Cardiac muscle cell (in vitro differentiated cells and primary cell): ENCODE data around the gene ERF. TPM values are rescaled to one million over a fixed set of nuclear protein-coding genes. Genes with fewer than 3 reads are reported as not detected.

Experiments
- DNase-seq, 2 donors: peaks; one replicate each; pipeline versions ENCODE4 v3.0.0 to v3.0.0-alpha.2; 2010 to 2017; ENCODE audit warnings: low read depth in 1 of 2, low spot score in 1 of 2
- H3K27ac ChIP-seq: fragments of 200-600 bp; sonication (generic); 2 replicates; pipeline ENCODE4 v1.5.1; 2016
- H3K27me3 ChIP-seq: fragments of 200-600 bp; sonication (generic); 2 replicates; pipeline ENCODE4 v1.6.0; 2016; ENCODE audit warnings: control low read depth
- H3K36me3 ChIP-seq: fragments of 200-600 bp; sonication (generic); 2 replicates; pipeline ENCODE4 v1.5.1; 2016; ENCODE audit warnings: control low read depth
- H3K4me1 ChIP-seq: fragments of 200-600 bp; sonication (generic); 2 replicates; pipeline ENCODE4 v1.8.1; 2017; ENCODE audit warnings: low read depth, mild to moderate bottlenecking, mixed run types
- H3K4me3 ChIP-seq: fragments of 200-600 bp; sonication (generic); 2 replicates; pipeline ENCODE4 v1.5.1; 2016; ENCODE audit warnings: mild to moderate bottlenecking
- H3K9me3 ChIP-seq: fragments of 200-600 bp; sonication (generic); 2 replicates; pipeline ENCODE4 v1.5.1; 2017; ENCODE audit warnings: low read depth, mild to moderate bottlenecking, control low read depth
- CTCF ChIP-seq: IDR thresholded peaks from 2 replicates; pipeline ENCODE4 v1.5.1; 2012; ENCODE audit warnings: low read depth, mild to moderate bottlenecking, low read length
- polyA plus RNA-seq: library from polyadenylated mRNA; unstranded; fragments of >200 nt; fragmentation: Nextera tagmentation; extraction: Ambion mirVana; gene quantifications from 2 replicates; pipeline ENCODE4 v1.2.1, GENCODE V29; 2016
- total RNA-seq: library from RNA; depleted of rRNA; stranded (reverse); fragments of >200 nt; gene quantifications from 2 replicates; pipeline ENCODE4 v1.2.3, GENCODE V29; 2016

The ERF gene
- total and polyA plus RNA-seq, 2 experiments from 2014 or later: 25.1 to 108 TPM

GRCh38 chr19:42280815-42281145 is 25.9 kb upstream of the ERF start:
- no peaks in the 10 kb centered on the region for H3K9me3 ChIP-seq
- H3K36me3 ChIP-seq: no peaks in the 10 kb centered on the region
- H3K4me1 ChIP-seq: peaks cover 52% of the 10 kb centered on the region
- no peaks in the 10 kb centered on the region for H3K27me3 ChIP-seq
- H3K27ac ChIP-seq: peak overlapping the region; percentile 81
- DNase-seq: peak in 1 of 2 donors; percentile 67
- TF ChIP-seq CTCF: no peak
- peak overlapping the region; percentile 91 for H3K4me3 ChIP-seq

GRCh38 chr19:42279902-42280814 is 25.2 kb upstream of the ERF start:
- TF ChIP-seq CTCF: peak; percentile 89
- peaks cover 48% of the 10 kb centered on the region for H3K4me1 ChIP-seq
- H3K27me3 ChIP-seq: no peaks in the 10 kb centered on the region
- peak overlapping the region; percentile 91 for H3K4me3 ChIP-seq
- DNase-seq: peak; percentile 93 to 94
- H3K36me3 ChIP-seq: no peaks in the 10 kb centered on the region
- no peaks in the 10 kb centered on the region for H3K9me3 ChIP-seq
- peak overlapping the region; percentile 81 for H3K27ac ChIP-seq

DNA sequence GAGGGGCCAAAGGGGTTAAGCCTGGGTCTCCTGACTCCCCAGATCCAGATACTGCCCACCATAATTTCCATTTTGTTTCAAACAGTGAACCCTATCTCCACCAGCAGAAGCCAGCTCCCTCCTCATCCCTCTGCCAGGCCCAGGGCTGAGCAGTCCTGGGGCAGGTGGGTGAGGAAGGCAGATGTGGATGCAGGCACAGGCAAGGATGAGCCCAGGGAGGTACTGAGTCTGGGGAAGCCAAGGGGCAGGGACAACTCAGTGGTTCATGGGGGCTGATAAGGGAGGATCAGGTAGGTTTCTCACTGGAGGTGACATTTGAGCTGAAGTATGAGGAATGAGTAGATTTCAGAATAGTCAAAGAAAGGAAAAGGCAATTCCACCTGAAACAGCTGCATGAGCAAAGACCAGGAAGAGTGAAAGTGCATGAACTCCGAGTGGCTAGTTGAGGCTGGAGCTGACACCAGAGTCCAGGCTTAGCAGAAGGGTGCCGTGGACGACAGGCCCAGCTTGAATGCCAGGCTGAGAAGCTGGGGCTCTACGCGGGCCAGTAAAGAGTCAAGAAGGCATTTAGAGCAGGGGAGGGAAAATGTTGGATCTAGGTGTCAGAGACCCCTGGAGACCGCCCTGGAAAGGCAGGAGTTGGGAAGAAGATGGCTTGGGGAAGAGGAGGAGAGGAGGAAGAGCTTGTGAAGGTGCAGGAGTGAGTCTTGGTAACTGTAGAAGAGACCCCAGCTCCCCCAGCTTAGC is 24.4 kb upstream of the ERF start:
- H3K36me3 ChIP-seq: no peaks in the 10 kb centered on the region
- no peak for TF ChIP-seq CTCF
- H3K27me3 ChIP-seq: no peaks in the 10 kb centered on the region
- peak overlapping the region; percentile 81 for H3K27ac ChIP-seq
- DNase-seq: no peak
- H3K9me3 ChIP-seq: no peaks in the 10 kb centered on the region
- H3K4me3 ChIP-seq: peak overlapping the region; percentile 91
- H3K4me1 ChIP-seq: peaks cover 45% of the 10 kb centered on the region

GRCh38 chr19:42278452-42279154 is 23.7 kb upstream of the ERF start:
- peak overlapping the region; percentile 81 for H3K27ac ChIP-seq
- H3K4me3 ChIP-seq: no peak overlapping the region

More at GRCh38 chr19:42278452-42279154, 23.7 kb upstream of the ERF start:
- TF ChIP-seq CTCF: no peak
- no peaks in the 10 kb centered on the region for H3K36me3 ChIP-seq
- no peaks in the 10 kb centered on the region for H3K9me3 ChIP-seq
- H3K4me1 ChIP-seq: peaks cover 45% of the 10 kb centered on the region
- DNase-seq: no peak
- no peaks in the 10 kb centered on the region for H3K27me3 ChIP-seq
